ENCODE measurements around the gene CDK8. TPM values are rescaled to one million over a fixed set of nuclear protein-coding genes. Genes with fewer than 3 reads are reported as not detected.

CDK8 gene
- total RNA-seq, 1 donor from 2014 or later, result 13.4 TPM

DNA sequence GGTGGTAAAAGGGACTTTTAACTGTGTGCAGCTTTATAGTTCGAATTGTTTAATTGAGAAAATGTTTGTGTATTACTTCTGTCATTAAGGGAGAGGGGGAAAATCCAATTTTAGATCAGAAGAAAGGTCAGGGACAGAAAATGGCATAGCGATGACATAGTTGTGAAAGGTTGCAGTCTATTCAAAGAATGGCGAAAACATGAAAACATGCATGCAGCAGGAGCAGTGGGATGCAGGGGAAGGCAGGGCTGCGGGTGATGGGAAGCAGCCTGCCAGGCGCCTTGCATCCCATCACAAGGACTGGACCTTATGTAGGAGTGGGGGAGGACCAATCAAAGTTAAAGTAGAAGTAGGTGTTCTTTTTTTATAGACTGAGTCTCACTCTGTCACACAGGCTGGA lies 125.9 kb downstream of the CDK8 start:
- intact Hi-C loops (cut with micrococcal nuclease), result no loop called here

DNA sequence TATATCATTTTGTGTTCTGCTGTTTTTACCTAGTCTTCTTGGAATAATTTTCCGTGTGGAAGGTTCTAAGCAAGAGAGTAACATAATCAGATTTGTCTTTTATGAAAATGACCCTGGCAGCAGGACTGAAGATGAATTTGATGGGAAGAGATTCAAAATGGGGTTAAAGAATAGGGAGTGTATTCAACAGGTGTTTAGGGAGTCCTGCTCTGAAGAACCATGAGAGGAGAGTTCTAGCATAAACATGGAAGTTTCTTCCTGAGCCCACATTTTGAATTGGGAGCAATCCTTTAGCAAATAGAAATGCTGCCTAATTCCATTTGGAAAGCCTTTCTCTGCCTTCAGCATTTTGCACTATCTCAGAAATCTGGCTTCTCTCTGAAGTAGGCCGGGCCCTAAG lies 127.0 kb downstream of the CDK8 start:
- intact Hi-C loops (cut with micrococcal nuclease), result no loop called here

GRCh38 chr13:26382366-26382765 lies 128.4 kb downstream of the CDK8 start:
- intact Hi-C loops (cut with micrococcal nuclease), result no loop called here

DNA sequence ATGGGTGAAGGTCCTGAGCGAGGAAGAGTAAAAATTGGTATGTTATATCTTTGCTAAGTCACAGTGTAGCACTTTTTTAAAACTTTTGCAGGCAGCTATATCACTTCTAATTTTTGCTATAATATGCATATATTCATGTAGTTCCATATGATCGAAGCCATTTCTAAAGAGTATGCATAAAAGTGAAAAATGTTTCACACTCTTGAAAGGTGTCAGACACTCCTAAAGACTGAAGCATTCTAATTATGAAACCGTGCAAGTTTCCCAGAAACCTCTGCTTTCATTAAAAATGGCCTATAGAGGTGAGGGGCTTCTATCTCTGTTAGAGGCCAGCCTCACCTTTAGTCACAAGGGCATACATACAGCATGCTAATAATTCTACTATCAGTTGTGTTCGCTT lies 128.9 kb downstream of the CDK8 start:
- intact Hi-C loops (cut with micrococcal nuclease), result no loop called here

- intact Hi-C loops (cut with micrococcal nuclease), result no loop called here
These were observed 130.7 kb downstream of the CDK8 start for GRCh38 chr13:26384587-26384986.

- intact Hi-C loops (cut with micrococcal nuclease), result no loop called here
These were observed 132.1 kb downstream of the CDK8 start for GRCh38 chr13:26386026-26386425.

DNA sequence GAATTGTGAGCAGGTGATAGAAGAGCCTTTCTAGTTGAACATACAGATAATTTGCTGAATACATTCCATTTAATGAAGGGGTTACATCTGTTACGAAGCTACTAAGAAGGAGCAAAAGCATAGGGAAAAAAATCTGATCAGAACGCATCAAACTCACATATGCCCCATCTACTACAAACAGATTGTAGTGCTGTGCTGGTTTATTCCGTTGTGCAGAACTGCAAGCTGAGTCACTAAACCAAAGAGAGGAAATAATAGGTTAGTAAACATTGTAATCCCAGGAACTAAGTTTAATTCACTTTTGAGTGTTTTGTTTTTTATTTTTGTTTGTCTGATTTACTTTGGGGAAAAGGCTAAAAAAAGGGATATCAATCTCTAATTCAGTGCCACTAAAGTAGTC lies 136.3 kb downstream of the CDK8 start:
- intact Hi-C loops (cut with micrococcal nuclease), result no loop called here

- intact Hi-C loops (cut with micrococcal nuclease), result no loop called here
These were observed 146.6 kb downstream of the CDK8 start for GRCh38 chr13:26400545-26400944.

- intact Hi-C loops (cut with micrococcal nuclease), result no loop called here
These were observed 147.1 kb downstream of the CDK8 start for GRCh38 chr13:26401069-26401468.

- intact Hi-C loops (cut with micrococcal nuclease), result no loop called here
These were observed 147.7 kb downstream of the CDK8 start for GRCh38 chr13:26401578-26402021.

DNA sequence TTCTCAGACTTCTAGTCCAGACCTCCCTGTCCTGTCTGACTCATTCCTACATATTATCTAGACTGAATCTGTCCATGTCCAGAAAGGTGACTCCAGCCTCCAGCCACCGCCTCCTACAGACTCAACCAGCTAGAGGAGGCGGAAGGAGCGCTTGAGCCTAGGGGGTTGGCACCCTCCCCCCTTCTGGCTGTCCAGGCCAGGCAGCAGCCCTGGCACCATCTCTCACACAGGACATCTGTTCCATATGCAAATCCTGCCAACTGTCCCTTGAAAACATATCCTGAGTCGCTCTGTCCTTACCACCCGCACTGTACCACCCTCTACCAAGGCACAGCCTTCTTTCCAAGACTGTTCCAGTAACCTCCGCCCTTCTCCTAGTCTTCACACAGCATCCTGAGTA lies 152.9 kb downstream of the CDK8 start:
- intact Hi-C loops (cut with micrococcal nuclease), result no loop called here

- intact Hi-C loops (cut with micrococcal nuclease), result no loop called here
These were observed 157.3 kb downstream of the CDK8 start for GRCh38 chr13:26411206-26411605.

DNA sequence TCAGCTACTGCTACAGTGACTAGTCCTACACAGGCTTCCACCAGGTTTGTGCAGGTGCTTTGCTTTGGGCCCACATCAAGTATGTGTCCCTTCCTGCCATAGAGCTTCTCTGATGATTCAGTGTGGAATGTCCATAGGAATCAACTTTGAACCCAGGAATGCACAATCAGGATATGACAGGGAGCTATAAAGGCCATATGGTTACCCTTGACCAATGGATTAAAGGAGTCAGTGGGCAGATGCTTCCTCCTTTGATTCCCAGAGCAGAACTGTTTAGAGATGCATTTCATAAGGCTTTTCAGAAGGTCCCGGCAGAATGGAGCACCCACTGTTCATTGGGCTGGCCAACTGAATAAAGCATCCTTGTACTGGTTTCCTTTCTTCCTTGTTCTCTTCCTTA lies 158.3 kb downstream of the CDK8 start:
- intact Hi-C loops (cut with micrococcal nuclease), result no loop called here

- intact Hi-C loops (cut with micrococcal nuclease), result no loop called here
These were observed 159.2 kb downstream of the CDK8 start for GRCh38 chr13:26412936-26413716.

- intact Hi-C loops (cut with micrococcal nuclease), result no loop called here
These were observed 166.5 kb downstream of the CDK8 start for GRCh38 chr13:26420282-26420960.

GRCh38 chr13:26422036-26422435 lies 168.1 kb downstream of the CDK8 start:
- intact Hi-C loops (cut with micrococcal nuclease), result no loop called here

DNA sequence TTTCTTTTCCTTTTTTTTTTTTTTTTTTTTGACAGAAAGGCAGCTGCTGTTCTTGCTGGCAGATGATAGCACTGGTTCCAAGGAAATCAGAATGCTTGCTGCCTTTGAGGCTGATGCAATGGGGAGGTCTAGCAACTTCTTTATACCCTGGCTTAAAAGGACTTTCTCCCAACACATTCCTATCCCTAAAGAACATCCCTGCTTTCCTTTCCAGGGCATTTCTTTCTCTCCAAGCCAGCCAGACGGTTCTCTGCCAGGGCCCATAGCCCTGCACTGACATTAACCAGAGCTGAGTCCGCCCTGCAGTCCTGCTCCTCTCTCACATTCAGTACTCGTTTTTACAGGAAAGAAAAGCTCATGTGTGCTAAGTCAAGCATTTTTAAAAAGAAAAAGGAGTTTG lies 169.7 kb downstream of the CDK8 start:
- intact Hi-C loops (cut with micrococcal nuclease), result no loop called here

DNA sequence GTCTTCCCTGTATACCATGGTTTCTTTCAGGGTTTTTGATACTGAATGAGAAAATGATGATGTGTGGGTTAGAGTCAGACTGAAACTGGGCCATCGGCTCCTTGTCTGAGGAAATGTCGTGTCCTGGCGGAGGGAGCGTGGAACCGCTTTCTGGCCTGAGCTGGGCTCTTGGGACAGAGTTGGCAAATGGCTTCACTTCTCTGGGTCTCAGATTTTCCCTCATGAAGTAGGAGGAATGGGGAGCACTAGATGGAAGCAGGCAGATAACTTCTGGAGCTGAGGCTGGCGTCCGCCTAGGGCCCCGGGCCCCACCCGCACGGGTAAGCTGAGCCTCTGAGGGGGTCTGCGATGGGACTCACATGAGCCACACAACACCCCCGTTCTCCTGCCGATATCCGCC lies 170.3 kb downstream of the CDK8 start:
- intact Hi-C loops (cut with micrococcal nuclease), result no loop called here

GRCh38 chr13:26425443-26426358 lies 171.8 kb downstream of the CDK8 start:
- intact Hi-C loops (cut with micrococcal nuclease), result no loop called here

GRCh38 chr13:26433776-26434175 lies 179.8 kb downstream of the CDK8 start:
- intact Hi-C loops (cut with micrococcal nuclease), result no loop called here

GRCh38 chr13:26435171-26435570 lies 181.2 kb downstream of the CDK8 start:
- intact Hi-C loops (cut with micrococcal nuclease), result no loop called here

DNA sequence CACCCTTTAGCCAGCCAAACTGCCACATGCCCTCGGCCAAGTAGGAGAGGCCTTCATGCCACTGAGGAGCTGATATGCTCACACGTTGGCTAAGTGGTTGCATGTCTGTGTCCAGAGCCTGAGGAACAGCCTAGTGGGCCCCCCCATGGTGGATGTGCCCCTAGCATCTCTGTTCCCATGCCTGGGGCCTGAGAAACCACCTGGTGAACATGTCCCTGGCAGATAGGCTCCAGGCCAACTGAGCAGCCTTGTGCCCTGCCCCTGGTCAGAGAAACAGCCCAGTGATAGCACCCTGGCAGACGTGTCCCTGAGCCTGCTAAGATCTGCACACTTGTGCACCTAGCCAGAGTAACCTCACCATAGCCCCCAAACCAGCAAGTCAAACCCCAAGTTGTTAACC lies 181.7 kb downstream of the CDK8 start:
- intact Hi-C loops (cut with micrococcal nuclease), result no loop called here

Measured in T-helper 2 cell treated with Interferon-gamma antibody and Interleukin-4, amounts not matched to agents 100 ng/mL and 5 ng/mL, for 36 hours (primary cell).